ENCODE measurements around the gene LPIN1. TPM values are rescaled to one million over a fixed set of nuclear protein-coding genes. Genes with fewer than 3 reads are reported as not detected.

The LPIN1 gene
- total and polyA plus RNA-seq, 2 of the 13 experiments (the other 11 are each of a cell fraction or from before 2014, with no cell fraction given): 9.7 to 19.4 TPM

DNA sequence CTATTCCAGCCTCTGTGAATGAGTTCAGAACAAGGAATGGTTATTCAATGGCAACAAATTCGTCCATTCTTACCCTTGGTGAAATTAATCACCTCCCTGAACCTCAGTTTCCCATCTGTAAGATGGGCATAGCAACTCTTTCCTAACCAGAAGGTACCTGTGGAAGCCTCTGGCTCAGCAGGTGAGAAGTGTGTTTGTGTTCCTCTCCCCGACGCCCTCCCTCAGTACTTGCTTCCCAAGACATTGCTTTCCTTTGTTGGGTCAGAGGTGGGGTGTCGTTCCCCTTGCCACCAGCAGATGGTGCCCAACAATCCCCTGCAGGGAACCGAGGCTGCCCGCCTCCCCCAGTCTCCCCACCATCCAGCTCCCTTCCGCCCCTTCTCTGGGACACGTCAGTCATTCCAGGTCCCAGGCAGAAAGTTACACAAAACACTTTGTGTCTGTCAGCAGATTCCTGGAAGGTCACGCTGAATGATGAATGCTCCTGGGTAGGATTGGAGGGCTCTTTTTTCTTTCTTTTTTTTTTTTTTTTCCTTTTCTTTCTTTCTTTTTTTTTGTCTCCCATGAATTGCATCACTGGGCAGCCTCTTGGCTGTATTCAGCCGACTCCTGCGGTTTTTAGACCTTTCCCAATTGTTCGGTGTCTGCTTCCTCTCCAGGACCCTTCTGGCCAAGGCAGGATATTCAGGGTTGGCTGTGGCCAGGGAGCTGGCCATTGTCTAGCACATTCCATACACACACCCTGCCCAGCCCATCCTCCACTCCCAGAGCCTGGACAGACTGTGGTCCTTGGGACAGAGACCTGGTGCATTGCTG is 117.3 kb downstream of the LPIN1 start:
- Histone ChIP-seq H3K79me2 (ENCODE audit: insufficient read depth, low read length) (no peaks in the 10 kb centered on the region), H3K36me3 (replicated peaks in 1 of 2; ENCODE audit: control insufficient read depth in 1 of 2, insufficient read depth in 2 of 2, low read length in 2 of 2) (no peaks in the 10 kb centered on the region), H3K27ac (ENCODE audit: extremely low read length, insufficient read depth, low read length) (no peak overlapping the region), H3K9ac (ENCODE audit: insufficient read depth, low read depth, low read length) (no peak overlapping the region), H3K4me3 (replicated peaks in 1 of 3; ENCODE audit: insufficient read depth in 1 of 3, low read depth in 2 of 3, low read length in 3 of 3) (no peak overlapping the region), H4K20me1 (ENCODE audit: insufficient read depth, low read length) (no peaks in the 10 kb centered on the region), H3K9me3 (ENCODE audit: low read length) (peaks cover 10% of the 10 kb centered on the region), H2AFZ (ENCODE audit: low read length) (no peak overlapping the region), H3K27me3 (ENCODE audit: control insufficient read depth in 1 of 2, insufficient read depth in 2 of 2, low read length in 2 of 2) (peaks cover 0 to 20% of the 10 kb centered on the region in 2 experiments; a peak in 2 of 5 replicates), H3K4me1 (ENCODE audit: insufficient read depth, low read length) (peaks cover 15% of the 10 kb centered on the region; the same call in 1 of the 2 replicates), H3K4me2 (ENCODE audit: low read depth, low read length) (peak overlapping the region; percentile 25; the same call in 1 of the 2 replicates)
- in situ Hi-C loops (cut with HindIII; ENCODE audit: extremely low pct_ligation_motif_present, low pct_unique_long_range_greater_than_20kb): no loop called here
- WGBS (ENCODE audit: low lambda C conversion rate): 14% methylated on average over 11 of the region's 12 CpGs
- intact Hi-C loops (cut with micrococcal nuclease; ENCODE audit: unreplicated experiment): loop anchor here (1.0 kb wide), 5 partner anchors 33 to 1144 kb away; no protein-coding TSS in a partner anchor
- ChIA-PET POLR2A (interaction anchor here (0.9 kb wide), 1 partner anchor 9 kb away, joined by 6 read pairs; no protein-coding TSS in a partner anchor), CTCF (ENCODE audit: low intra/inter-chr PET ratio, low total read pairs) (interaction anchor here (0.7 to 0.9 kb wide), 4 partner anchors 34 to 1143 kb away, joined by 3 to 5 read pairs (median 3); no protein-coding TSS in a partner anchor)
- FAIRE-seq (peak; percentile 93), DNase-seq (ENCODE audit: low spot score) (peak; percentile 86), ATAC-seq (peak; percentile 96)
- BruUV-seq (replicated peaks): no TSS peak
- TF ChIP-seq ZNF775 (CRISPR knock-in tag; IDR thresholded peaks at IDR 0.05; ENCODE audit: borderline replicate concordance): no peak
- no peak for TF ChIP-seq RFXAP (CRISPR knock-in tag; IDR thresholded peaks at IDR 0.05; ENCODE audit: borderline replicate concordance)
- TF ChIP-seq, protein P1, sequence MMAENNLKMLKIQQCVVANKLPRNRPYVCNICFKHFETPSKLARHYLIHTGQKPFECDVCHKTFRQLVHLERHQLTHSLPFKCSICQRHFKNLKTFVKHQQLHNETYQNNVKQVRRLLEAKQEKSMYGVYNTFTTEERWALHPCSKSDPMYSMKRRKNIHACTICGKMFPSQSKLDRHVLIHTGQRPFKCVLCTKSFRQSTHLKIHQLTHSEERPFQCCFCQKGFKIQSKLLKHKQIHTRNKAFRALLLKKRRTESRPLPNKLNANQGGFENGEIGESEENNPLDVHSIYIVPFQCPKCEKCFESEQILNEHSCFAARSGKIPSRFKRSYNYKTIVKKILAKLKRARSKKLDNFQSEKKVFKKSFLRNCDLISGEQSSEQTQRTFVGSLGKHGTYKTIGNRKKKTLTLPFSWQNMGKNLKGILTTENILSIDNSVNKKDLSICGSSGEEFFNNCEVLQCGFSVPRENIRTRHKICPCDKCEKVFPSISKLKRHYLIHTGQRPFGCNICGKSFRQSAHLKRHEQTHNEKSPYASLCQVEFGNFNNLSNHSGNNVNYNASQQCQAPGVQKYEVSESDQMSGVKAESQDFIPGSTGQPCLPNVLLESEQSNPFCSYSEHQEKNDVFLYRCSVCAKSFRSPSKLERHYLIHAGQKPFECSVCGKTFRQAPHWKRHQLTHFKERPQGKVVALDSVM (CRISPR knock-in tag; IDR thresholded peaks at IDR 0.05): no peak
- no peak for TF ChIP-seq ZNF790 (CRISPR knock-in tag; IDR thresholded peaks at IDR 0.05; ENCODE audit: borderline replicate concordance)
- peak; percentile 41; the same call in 1 of the 2 replicates for TF ChIP-seq TARDBP (CRISPR knock-in tag; IDR thresholded peaks at IDR 0.05)
- TF ChIP-seq, protein P2, sequence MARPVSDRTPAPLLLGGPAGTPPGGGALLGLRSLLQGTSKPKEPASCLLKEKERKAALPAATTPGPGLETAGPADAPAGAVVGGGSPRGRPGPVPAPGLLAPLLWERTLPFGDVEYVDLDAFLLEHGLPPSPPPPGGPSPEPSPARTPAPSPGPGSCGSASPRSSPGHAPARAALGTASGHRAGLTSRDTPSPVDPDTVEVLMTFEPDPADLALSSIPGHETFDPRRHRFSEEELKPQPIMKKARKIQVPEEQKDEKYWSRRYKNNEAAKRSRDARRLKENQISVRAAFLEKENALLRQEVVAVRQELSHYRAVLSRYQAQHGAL (CRISPR knock-in tag; IDR thresholded peaks at IDR 0.05; ENCODE audit: not compliant biosample characterization): no peak
- TF ChIP-seq, protein P3, sequence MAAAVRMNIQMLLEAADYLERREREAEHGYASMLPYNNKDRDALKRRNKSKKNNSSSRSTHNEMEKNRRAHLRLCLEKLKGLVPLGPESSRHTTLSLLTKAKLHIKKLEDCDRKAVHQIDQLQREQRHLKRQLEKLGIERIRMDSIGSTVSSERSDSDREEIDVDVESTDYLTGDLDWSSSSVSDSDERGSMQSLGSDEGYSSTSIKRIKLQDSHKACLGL (CRISPR knock-in tag; IDR thresholded peaks at IDR 0.05): no peak
- TF ChIP-seq ZFP62 (CRISPR knock-in tag; IDR thresholded peaks at IDR 0.05): no peak
- no peak for TF ChIP-seq BRD4 (CRISPR knock-in tag; IDR thresholded peaks at IDR 0.05)
- no peak for TF ChIP-seq DR1 (CRISPR knock-in tag; IDR thresholded peaks at IDR 0.05)
- TF ChIP-seq, protein P4, sequence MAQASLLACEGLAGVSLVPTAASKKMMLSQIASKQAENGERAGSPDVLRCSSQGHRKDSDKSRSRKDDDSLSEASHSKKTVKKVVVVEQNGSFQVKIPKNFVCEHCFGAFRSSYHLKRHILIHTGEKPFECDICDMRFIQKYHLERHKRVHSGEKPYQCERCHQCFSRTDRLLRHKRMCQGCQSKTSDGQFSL (CRISPR knock-in tag; IDR thresholded peaks at IDR 0.05): no peak
- TF ChIP-seq ZNF720 (CRISPR knock-in tag; IDR thresholded peaks at IDR 0.05): no peak
- no peak for TF ChIP-seq ZFP82 (CRISPR knock-in tag; IDR thresholded peaks at IDR 0.05; ENCODE audit: borderline replicate concordance)
- no peak for TF ChIP-seq ZNF850 (CRISPR knock-in tag; conservative IDR thresholded peaks at IDR 0.05)
- no peak for TF ChIP-seq U2AF2 (IDR thresholded peaks at IDR 0.05; ENCODE audit: low read depth, low read length)
- no peak for TF ChIP-seq ZNF766 (CRISPR knock-in tag; IDR thresholded peaks at IDR 0.05; ENCODE audit: borderline replicate concordance)
- TF ChIP-seq, protein P5, sequence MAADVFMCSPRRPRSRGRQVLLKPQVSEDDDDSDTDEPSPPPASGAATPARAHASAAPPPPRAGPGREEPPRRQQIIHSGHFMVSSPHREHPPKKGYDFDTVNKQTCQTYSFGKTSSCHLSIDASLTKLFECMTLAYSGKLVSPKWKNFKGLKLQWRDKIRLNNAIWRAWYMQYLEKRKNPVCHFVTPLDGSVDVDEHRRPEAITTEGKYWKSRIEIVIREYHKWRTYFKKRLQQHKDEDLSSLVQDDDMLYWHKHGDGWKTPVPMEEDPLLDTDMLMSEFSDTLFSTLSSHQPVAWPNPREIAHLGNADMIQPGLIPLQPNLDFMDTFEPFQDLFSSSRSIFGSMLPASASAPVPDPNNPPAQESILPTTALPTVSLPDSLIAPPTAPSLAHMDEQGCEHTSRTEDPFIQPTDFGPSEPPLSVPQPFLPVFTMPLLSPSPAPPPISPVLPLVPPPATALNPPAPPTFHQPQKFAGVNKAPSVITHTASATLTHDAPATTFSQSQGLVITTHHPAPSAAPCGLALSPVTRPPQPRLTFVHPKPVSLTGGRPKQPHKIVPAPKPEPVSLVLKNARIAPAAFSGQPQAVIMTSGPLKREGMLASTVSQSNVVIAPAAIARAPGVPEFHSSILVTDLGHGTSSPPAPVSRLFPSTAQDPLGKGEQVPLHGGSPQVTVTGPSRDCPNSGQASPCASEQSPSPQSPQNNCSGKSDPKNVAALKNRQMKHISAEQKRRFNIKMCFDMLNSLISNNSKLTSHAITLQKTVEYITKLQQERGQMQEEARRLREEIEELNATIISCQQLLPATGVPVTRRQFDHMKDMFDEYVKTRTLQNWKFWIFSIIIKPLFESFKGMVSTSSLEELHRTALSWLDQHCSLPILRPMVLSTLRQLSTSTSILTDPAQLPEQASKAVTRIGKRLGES (CRISPR knock-in tag; IDR thresholded peaks at IDR 0.05; ENCODE audit: borderline replicate concordance): no peak
